ENCODE data around the gene OTUB2.

DNA sequence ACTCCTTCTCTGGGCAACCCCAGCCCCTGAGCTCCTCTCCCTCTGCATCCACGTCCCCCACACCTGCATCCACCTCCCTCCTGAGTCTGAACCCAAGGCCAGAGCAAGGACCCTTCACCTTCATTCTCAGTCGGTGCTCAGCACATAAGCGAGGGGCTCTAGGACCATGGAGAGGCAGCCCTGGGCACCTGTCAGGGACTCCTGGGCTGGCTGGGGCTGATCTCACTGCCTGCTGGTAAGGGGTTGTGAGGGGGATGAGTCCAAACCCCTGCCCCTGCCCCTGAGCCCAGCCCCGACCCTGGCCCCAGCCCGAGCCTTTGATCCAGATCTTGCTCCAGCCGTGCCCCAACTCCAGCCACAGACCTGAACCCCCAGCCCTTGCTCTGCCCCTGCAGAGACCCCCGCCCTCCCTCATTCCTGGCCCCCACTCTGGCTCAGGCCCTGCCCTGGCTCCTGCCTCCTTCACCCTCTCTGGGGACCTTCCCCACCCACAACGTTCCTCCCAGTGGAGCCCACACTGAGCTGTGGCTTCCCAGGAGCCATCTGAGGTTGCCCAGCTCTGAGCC, 29.9 kb upstream of the OTUB2 start:
- TF ChIP-seq, protein P1, sequence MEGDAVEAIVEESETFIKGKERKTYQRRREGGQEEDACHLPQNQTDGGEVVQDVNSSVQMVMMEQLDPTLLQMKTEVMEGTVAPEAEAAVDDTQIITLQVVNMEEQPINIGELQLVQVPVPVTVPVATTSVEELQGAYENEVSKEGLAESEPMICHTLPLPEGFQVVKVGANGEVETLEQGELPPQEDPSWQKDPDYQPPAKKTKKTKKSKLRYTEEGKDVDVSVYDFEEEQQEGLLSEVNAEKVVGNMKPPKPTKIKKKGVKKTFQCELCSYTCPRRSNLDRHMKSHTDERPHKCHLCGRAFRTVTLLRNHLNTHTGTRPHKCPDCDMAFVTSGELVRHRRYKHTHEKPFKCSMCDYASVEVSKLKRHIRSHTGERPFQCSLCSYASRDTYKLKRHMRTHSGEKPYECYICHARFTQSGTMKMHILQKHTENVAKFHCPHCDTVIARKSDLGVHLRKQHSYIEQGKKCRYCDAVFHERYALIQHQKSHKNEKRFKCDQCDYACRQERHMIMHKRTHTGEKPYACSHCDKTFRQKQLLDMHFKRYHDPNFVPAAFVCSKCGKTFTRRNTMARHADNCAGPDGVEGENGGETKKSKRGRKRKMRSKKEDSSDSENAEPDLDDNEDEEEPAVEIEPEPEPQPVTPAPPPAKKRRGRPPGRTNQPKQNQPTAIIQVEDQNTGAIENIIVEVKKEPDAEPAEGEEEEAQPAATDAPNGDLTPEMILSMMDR (IDR thresholded peaks at IDR 0.05): no peak
- TF ChIP-seq POLR2AphosphoS5 (IDR thresholded peaks at IDR 0.05; ENCODE audit: insufficient read depth in 1 of 2, low read depth in 1 of 2): no peak

Data from vagina (tissue), 2 donors.